Fibroblast of the aortic adventitia (primary cell): ENCODE measurements around the gene MYL6B. TPM values are rescaled to one million over a fixed set of nuclear protein-coding genes. Genes with fewer than 3 reads are reported as not detected.

Experiments used
- DNase-seq: peaks from one replicate; pipeline ENCODE4 v3.0.0-alpha.2; 2010; ENCODE audit warnings: low read depth
- H3K4me3 ChIP-seq: 2 replicates; pipeline ENCODE4 v1.5.1; 2011; ENCODE audit warnings: low read depth, mild to moderate bottlenecking, control low read depth, low read length, moderate library complexity
- total RNA-seq: library from RNA; depleted of rRNA; stranded (reverse); fragments of >200 nt; gene quantifications from 2 replicates; pipeline ENCODE4 v1.2.3, GENCODE V29; 2012; ENCODE audit warnings: low replicate concordance
- TF ChIP-seq, protein P1 (sequence below): IDR thresholded peaks from 2 replicates; pipeline ENCODE4 v1.5.1; 2011; ENCODE audit warnings: mild to moderate bottlenecking, low read length, control low read depth, inconsistent platforms; ENCODE audit not compliant: insufficient read depth

Gene MYL6B
- total RNA-seq, 1 donor = 74.2 TPM

DNA sequence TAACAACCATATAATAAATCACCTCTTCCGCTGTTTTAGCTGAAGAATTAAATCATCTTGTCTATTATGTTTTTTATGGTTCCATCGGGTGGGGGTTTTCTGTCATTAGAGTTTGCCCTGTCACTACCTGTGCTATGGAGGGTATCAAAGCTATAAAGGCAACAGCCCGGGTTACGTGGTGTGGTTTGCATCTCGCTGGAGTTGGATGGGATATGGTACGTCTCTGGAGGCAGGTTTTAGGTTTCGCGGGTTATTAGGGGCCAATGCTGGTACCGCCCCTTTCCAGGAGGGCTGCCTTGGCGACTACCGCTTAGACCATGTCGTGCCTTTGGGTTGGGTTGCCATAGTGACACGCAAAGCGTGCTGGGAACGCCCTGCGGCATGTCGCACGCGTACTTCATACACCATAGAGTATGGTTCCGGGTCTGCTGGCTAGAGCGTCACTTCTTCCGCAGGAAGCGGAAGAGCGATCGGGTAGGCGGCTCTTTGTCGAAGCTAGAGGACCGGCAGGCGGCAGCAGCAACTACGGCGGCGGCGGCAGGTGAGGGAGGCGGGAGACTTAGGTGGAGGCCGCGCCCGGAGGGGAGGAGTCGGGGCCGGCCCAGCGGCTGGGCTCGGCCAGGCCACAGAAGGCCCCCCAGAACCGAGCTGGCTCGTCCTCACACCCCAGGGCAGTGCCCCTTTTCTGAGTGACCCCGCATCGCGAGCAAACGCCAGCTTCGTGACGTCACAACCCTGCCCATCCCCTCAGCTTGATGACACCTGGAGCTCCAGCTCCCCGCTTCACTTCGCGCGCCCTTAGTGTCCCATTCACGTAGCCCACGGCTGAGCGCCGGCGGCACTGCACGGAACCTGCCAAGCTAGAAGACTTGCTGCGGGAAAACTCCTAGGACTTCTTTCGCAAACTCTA, 34.4 kb upstream of the MYL6B start, which contains the start of gene ZC3H10:
ZC3H10 (plus strand) TSS at position 489 of the 910 bp plus-strand sequence. CDS start 2,297 bp downstream, outside the sequence.
- H3K4me3 ChIP-seq = peak within 1 kb of the TSS; percentile 90
- DNase-seq = peak; percentile 100
- TF ChIP-seq, protein P1, sequence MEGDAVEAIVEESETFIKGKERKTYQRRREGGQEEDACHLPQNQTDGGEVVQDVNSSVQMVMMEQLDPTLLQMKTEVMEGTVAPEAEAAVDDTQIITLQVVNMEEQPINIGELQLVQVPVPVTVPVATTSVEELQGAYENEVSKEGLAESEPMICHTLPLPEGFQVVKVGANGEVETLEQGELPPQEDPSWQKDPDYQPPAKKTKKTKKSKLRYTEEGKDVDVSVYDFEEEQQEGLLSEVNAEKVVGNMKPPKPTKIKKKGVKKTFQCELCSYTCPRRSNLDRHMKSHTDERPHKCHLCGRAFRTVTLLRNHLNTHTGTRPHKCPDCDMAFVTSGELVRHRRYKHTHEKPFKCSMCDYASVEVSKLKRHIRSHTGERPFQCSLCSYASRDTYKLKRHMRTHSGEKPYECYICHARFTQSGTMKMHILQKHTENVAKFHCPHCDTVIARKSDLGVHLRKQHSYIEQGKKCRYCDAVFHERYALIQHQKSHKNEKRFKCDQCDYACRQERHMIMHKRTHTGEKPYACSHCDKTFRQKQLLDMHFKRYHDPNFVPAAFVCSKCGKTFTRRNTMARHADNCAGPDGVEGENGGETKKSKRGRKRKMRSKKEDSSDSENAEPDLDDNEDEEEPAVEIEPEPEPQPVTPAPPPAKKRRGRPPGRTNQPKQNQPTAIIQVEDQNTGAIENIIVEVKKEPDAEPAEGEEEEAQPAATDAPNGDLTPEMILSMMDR = peak; percentile 60

DNA sequence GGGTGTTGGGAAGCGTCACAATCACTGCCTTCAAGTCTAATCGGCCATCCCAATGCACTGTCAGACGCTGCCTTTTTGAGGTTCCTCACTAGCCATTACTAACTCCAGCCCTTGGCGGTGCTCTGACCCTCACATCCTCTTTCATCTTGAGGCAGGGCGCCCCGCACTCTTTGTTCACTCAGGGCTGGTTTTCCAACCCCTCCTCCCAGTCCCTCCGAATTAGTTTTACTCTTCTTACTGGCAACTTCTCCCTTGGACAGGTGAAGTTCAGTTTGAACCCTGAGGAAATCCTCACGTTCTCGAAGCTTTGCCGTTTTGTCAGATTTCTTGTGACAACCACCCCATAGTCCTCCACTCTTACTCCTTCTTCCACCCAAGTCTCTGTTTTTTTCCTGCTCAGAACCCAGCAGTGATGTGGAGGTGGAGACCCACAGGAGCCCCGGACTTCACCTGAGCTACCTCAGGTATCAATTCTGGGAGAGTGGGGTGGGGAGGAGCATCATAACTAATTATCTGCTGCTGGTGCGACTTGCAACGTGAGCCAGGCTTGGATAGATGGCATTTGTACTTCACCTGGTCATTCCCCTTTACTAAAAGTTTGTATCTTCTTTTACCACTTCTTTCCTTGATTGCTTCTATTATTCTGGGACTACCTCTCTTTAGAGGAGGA, 33.6 kb upstream of the MYL6B start:
- DNase-seq = no peak
- TF ChIP-seq, protein P1 = no peak
- H3K4me3 ChIP-seq = peak overlapping the region; percentile 90

DNA sequence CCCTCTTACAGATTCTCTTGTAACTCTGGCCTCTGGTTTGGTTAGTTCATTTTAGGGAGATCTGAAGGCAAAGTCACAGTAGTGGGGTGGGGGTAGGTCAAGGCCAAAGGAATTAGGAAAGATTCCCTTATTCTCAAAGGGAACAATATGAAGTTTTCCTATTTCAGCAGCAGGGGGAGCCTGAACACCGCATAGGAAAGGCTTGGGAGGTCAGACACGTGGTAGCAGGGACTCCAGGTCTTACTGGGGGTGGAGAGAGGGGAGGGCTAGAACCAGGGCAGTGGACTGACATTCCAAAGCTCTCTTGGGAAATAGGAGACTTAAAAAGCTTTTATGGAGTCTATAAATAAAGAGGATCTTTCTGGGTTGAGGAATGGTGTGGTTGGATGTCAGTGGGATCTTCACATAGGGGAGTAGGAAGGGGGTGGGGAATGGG, 33.0 kb upstream of the MYL6B start:
- TF ChIP-seq, protein P1 = peak; percentile 85
- DNase-seq = peak; percentile 96
- peak overlapping the region; percentile 90 for H3K4me3 ChIP-seq

DNA sequence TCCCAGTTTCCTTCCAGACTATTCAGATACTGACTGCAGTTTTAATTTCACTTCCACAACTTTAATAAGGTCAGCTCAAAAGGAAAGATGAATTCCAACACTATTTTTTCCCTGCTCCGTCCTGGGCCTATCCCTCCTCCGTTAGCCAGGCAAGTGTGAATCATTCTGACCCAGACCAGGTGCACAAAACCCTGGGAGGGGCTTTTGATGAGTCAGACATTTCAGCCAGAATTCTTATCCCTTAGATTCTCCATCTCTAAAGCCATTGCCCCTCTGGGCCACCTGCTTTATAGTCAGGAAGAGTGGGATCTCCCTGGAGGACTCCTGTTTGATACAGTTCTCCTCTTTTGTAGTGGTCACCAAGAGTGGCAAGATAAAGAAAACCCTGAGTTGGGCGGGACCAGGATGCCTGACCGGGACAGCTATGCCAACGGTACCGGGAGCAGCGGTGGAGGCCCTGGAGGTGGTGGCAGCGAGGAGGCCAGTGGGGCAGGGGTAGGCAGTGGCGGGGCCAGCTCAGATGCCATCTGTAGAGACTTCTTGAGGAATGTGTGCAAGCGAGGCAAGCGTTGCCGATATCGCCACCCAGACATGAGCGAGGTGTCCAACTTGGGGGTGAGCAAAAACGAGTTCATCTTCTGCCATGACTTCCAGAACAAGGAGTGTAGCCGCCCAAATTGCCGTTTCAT, 32.1 kb upstream of the MYL6B start:
- DNase-seq = no peak

DNA sequence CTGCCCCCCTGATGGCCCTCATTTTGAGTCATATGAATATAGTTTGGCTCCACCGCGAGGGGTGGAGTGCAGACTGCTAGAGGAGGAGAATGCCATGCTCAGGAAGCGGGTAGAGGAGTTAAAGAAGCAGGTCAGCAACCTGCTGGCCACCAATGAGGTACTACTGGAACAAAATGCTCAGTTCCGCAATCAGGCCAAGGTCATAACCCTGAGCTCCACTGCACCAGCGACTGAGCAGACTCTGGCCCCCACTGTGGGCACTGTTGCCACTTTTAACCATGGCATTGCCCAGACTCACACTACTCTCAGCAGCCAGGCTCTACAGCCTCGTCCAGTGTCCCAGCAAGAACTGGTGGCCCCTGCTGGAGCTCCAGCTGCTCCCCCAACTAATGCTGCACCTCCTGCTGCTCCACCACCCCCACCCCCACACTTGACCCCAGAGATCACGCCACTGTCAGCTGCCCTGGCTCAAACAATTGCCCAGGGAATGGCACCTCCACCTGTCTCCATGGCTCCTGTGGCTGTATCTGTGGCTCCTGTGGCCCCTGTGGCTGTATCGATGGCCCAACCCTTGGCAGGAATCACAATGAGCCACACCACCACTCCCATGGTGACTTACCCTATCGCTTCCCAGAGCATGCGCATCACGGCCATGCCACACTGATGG, 31.1 kb upstream of the MYL6B start:
- DNase-seq = no peak
- TF ChIP-seq, protein P1 = no peak
- H3K4me3 ChIP-seq = no peak overlapping the region

More for the DNA sequence above, 32.1 kb upstream of the MYL6B start:
- TF ChIP-seq, protein P1 = no peak
- H3K4me3 ChIP-seq = no peak overlapping the region

DNA sequence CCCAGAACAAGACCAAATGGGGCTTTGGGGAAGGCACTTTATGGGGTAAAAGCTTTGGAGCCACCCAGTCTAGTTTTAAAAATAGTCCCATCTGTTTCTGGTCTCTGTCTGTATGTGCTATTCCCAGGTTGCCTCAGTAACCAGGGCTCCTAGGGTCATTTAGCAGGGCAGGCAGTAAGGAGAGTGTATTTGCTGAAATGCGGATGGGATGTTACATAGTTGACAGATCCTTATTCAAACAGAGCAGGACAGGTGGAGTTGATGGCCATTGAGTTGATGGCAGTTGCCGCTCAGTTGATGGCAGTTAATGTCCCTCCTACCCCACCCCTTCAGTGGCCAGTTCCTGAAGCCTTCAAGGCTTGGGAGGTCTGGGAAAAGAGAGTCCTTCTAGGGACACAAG, 29.8 kb upstream of the MYL6B start:
- no peak overlapping the region for H3K4me3 ChIP-seq
- DNase-seq = no peak
- TF ChIP-seq, protein P1 = no peak
